Mononuclear cell (primary cell): ENCODE measurements around the gene NLRP3. TPM values are rescaled to one million over a fixed set of nuclear protein-coding genes. Genes with fewer than 3 reads are reported as not detected.

Experiments
- H3K27me3 ChIP-seq: 2 replicates; pipeline ENCODE4 v1.6.0; 2011; ENCODE audit warnings: low read length, control low read depth; ENCODE audit not compliant: insufficient read depth
- H3K4me1 ChIP-seq: 2 replicates; pipeline ENCODE4 v1.5.1; 2011; ENCODE audit warnings: mild to moderate bottlenecking, low read length, control low read depth; ENCODE audit not compliant: insufficient read depth
- H3K4me3 ChIP-seq: 2 replicates; pipeline ENCODE4 v1.5.1; 2011; ENCODE audit warnings: mild to moderate bottlenecking, low read length, moderate library complexity
- H3K9me3 ChIP-seq: 2 replicates; pipeline ENCODE4 v1.5.1; 2011; ENCODE audit warnings: low read depth, mild to moderate bottlenecking, control low read depth, low read length
- total RNA-seq: library from RNA; depleted of rRNA; stranded (reverse); fragments of >200 nt; gene quantifications from one replicate; pipeline ENCODE4 v1.2.3, GENCODE V29; 2012

NLRP3 gene
- total RNA-seq, 1 donor = 648 TPM

DNA sequence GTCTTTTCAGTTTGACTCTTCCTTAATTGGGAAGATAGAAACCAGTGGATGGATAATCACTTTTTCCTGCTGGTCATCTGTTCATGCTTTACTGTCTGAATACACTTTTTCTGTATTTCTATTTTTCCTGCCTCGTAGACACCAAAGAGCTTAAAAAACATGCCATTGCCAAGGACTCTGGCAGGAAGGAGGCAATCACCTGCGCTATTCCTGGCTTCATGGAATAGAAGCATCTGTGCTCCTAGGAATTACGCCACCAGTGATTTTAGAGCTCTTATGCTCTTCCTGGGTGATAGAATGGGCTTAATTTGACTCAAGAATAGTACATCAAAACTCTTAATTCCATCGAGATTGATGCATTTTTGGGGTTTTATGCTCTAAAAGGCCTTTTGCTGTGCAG is 26.2 kb downstream of the NLRP3 start:
- Histone ChIP-seq H3K4me3 (no peak overlapping the region), H3K4me1 (peaks cover 74% of the 10 kb centered on the region), H3K27me3 (no peaks in the 10 kb centered on the region), H3K9me3 (no peaks in the 10 kb centered on the region)

DNA sequence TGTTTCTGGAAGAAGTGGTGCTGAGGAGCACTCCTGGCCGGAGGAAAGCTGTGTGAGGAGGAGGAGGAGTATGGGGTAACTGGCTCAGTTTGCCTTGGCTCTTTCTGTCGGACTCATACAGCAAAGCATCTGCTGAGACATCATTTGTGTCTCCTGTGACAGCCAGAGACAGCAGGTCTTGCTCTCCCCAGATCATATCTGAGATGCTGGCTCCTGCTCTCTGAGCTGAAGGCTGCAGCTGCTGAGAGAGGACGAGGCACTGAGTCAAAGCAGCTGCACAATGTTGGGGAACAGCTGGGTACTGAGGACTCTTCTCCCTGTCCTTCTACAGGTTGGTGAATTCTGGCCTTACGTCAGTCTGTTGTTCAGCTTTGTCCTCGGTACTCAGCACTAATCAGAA is 27.7 kb downstream of the NLRP3 start:
- Histone ChIP-seq H3K27me3 (no peaks in the 10 kb centered on the region), H3K4me3 (no peak overlapping the region), H3K9me3 (no peaks in the 10 kb centered on the region), H3K4me1 (peaks cover 60% of the 10 kb centered on the region)

DNA sequence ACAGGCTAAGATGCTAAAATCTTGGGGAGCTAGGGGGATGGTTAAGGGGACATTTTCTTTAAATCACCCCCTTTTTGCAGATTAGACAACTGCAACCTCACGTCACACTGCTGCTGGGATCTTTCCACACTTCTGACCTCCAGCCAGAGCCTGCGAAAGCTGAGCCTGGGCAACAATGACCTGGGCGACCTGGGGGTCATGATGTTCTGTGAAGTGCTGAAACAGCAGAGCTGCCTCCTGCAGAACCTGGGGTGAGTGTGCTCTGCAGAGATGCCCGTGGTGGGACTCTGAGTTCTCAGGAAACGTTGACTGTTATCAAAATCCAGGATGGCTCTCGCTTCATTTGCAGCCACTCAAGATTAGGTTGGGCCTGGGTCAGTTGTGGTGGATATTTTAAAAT is 28.6 kb downstream of the NLRP3 start:
- no peaks in the 10 kb centered on the region for H3K9me3 ChIP-seq
- H3K4me1 ChIP-seq = peaks cover 51% of the 10 kb centered on the region
- H3K27me3 ChIP-seq = no peaks in the 10 kb centered on the region
- no peak overlapping the region for H3K4me3 ChIP-seq

DNA sequence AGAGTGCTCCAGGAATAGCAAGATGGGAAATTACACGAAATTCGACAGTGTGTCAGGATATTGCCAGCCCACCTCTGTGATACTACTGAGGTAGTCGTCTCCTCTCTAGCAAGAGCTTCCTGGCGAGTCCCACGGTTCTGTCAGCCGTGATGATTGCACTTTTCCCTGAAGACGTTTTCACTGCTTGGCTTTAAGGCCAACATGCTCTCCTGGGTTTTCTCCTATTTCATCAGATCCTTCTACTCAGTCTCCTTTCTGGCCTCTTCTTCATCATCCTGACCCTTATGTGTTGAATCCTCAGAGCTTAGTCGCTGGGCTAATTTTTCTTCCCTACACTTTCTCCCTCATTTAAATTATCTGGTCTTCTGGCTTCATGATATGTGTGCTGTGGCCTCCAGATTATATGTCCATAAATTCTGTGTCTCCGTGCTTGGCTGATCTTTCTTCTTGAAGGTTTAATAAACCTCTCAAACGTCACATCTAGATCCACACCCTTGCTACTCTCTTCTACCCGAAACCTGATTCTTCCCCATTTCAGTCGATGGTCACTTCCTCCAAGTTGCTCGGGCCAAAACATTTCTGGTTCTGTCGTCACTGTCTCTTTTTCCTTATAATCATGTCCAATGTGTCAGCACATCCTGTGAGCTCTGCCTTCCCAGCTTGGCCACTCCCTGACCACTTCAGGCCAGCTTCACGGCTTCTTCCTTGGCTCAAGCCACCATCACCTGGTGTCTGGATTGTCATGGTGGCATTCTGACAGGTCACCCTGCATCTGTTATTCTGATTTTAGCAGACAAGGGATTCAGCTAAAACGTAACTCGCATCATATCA is 29.8 kb downstream of the NLRP3 start:
- peaks cover 41% of the 10 kb centered on the region for H3K4me1 ChIP-seq
- no peak overlapping the region for H3K4me3 ChIP-seq
- H3K27me3 ChIP-seq = no peaks in the 10 kb centered on the region

DNA sequence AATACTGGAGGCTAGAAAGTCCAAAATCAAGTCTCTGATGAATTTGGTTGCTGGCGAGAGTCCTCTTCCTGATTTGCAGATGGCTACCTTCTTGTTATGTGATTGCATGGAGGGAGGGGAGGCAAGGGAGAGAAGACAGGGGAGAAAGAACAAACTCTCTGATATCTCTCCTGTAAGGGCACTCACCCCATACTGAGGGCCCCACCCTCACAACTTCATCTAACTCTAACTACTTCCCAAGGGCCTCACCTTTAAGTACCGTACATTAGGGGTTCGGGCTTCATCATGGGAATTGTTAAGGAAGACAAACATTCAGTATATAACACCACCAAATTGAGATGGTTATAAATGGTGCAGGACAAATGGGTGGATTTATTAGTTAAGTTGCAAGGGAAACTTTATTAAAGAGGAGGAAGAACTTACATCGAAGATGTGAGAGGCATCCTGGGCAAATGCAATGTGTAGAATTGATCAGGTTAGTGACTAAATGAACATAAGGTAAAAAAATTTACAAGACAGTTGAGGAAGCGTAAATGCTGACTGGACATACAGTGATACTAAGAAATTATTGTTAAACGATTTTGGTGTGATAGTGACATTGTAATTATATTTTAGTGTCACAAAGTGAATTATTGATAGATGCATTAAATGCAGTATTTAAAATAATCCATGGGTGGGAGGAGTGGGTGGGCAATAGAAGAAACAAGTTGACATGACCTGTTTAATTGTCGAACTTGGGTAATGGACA is 31.4 kb downstream of the NLRP3 start:
- Histone ChIP-seq H3K27me3 (no peaks in the 10 kb centered on the region), H3K9me3 (no peaks in the 10 kb centered on the region), H3K4me1 (peaks cover 26% of the 10 kb centered on the region), H3K4me3 (no peak overlapping the region)

More for the DNA sequence above, 29.8 kb downstream of the NLRP3 start:
- H3K9me3 ChIP-seq = no peaks in the 10 kb centered on the region

DNA sequence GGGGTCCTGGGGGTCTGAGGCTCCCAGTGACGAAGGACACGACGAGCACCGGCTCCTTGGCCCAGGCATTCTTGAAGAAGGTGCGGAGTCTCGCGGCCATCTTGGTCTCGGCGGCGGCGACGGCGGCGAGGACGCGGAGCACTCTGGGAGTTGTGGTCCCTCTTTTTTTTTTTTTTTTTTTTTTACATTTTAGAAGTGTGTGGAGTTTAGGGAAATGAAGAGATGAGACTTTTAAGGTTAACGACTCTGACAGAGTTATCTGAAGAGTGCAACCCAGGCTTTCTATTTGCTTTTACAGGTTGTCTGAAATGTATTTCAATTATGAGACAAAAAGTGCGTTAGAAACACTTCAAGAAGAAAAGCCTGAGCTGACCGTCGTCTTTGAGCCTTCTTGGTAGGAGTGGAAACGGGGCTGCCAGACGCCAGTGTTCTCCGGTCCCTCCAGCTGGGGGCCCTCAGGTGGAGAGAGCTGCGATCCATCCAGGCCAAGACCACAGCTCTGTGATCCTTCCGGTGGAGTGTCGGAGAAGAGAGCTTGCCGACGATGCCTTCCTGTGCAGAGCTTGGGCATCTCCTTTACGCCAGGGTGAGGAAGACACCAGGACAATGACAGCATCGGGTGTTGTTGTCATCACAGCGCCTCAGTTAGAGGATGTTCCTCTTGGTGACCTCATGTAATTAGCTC is 32.3 kb downstream of the NLRP3 start:
- Histone ChIP-seq H3K9me3 (no peaks in the 10 kb centered on the region), H3K4me3 (no peak overlapping the region), H3K27me3 (no peaks in the 10 kb centered on the region), H3K4me1 (peaks cover 33% of the 10 kb centered on the region)

DNA sequence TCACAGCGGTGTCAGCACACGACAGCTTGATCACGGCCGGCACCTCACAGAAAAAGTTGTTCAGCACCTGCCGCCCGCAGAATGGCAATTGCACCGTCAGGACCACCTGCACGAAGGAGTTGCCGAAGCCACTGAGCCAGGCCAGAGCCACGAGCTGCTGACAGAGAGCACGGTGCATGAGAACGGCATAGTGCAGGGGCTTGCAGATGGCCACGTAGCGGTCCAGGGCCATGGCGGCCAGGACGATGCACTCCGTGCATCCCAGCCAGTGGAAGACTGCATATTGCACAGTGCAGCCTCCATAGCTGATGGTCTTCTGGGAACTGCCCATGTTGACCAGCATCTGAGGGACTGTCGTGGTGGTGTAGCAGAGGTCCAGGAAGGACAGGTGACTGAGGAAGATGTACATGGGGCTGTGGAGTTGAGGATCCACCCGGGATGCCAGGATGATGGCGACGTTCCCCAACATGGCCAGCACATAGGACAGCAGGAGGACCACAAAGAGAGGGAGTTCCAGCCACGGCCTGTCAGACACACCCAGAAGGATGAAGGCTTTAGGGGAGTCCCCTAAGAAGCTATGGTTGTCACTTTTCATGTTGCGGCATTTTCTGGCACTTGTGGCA is 35.5 kb downstream of the NLRP3 start:
- Histone ChIP-seq H3K27me3 (no peaks in the 10 kb centered on the region), H3K4me1 (peaks cover 35% of the 10 kb centered on the region), H3K9me3 (no peaks in the 10 kb centered on the region)

DNA sequence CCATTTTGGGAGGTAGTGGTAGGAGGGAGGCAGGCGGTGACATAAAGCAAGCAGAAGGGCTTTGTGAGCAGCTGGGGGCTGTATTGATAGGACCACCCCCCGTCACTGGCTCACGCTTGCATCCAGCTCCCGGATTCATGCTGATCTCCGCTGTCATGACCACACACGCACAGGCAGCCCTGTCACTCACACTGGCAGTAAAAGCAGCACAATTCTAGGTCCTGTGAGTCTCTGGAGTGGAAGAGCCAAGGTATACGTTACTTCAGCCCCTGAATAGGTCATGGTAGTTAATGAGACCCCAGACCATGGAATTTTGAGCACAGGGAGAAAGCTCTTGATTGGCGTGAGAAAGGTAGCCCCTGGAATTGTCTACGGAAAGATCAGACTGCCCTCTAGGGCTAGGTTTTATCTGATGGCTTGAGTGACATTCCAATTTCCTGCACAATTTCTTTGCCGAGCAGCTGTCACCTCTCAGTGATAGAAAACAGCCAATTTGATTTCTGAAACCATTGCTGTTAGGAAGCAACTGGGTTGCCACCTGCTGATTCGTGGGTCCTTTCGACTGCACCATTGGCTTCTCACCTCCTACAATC is 36.6 kb downstream of the NLRP3 start:
- Histone ChIP-seq H3K9me3 (no peaks in the 10 kb centered on the region), H3K4me1 (peaks cover 40% of the 10 kb centered on the region), H3K27me3 (no peaks in the 10 kb centered on the region), H3K4me3 (no peak overlapping the region)

More for the DNA sequence above, 35.5 kb downstream of the NLRP3 start:
- no peak overlapping the region for H3K4me3 ChIP-seq

DNA sequence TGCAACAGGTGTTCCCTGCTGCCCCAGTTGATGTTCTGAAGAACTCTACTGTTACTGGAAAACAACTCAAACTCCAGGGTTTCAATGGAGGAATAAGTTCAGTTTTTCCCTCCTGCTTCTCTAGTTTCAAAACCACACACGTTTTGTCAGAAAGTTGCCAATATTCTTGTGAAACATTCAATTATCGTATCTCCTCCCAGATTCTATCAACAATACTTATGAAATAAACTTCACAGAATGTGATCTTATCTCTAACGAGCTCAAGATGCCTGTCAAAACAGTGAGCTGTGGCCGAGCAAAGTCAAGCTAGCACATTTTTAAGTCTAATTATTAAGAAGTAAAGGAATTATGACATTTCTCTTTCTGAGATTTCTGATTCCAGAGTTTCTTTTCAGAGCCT is 37.3 kb downstream of the NLRP3 start:
- H3K4me1 ChIP-seq = peaks cover 41% of the 10 kb centered on the region

DNA sequence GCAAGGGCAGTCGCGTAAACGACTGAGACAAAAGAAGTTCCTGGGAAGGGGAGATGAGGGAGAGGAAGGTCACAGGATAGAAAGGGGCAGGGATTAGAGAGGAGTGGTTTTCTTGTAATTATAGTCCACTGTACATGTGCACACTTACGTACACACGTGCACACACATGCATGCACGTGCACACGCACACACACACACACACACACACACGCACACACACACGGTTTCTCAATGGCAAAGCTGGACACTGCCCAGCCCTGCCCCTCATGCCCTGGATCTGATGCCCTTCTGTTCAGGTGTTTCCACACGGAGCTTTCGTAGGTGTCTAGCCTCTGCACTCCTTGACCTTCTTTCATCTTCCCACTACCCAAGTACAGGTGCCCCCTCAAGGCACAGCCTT is 38.0 kb downstream of the NLRP3 start:
- Histone ChIP-seq H3K27me3 (no peaks in the 10 kb centered on the region), H3K9me3 (no peaks in the 10 kb centered on the region), H3K4me3 (no peak overlapping the region), H3K4me1 (peaks cover 41% of the 10 kb centered on the region)

More for the DNA sequence above, 37.3 kb downstream of the NLRP3 start:
- Histone ChIP-seq H3K4me3 (no peak overlapping the region), H3K9me3 (no peaks in the 10 kb centered on the region), H3K27me3 (no peaks in the 10 kb centered on the region)

DNA sequence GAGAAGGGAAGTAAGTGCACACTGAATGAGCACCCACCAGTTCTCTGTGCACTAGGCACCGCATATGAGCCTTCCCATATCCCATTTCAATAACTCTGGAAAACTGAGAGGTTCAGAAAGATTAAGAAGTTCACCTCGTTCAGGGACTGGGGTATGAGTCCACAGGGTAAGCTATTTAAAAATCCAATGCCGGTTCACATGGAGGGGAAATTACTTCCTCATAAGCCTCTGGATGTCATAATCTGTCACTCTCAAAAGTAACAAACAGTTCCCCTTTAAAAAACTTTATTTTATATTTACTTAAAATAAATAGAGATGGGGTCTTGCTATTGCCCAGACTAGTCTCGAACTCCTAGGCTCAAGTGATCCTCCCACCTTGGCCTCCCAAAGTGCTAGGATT is 40.0 kb downstream of the NLRP3 start:
- no peak overlapping the region for H3K4me3 ChIP-seq
- peaks cover 41% of the 10 kb centered on the region for H3K4me1 ChIP-seq
- no peaks in the 10 kb centered on the region for H3K27me3 ChIP-seq
- H3K9me3 ChIP-seq = no peaks in the 10 kb centered on the region

DNA sequence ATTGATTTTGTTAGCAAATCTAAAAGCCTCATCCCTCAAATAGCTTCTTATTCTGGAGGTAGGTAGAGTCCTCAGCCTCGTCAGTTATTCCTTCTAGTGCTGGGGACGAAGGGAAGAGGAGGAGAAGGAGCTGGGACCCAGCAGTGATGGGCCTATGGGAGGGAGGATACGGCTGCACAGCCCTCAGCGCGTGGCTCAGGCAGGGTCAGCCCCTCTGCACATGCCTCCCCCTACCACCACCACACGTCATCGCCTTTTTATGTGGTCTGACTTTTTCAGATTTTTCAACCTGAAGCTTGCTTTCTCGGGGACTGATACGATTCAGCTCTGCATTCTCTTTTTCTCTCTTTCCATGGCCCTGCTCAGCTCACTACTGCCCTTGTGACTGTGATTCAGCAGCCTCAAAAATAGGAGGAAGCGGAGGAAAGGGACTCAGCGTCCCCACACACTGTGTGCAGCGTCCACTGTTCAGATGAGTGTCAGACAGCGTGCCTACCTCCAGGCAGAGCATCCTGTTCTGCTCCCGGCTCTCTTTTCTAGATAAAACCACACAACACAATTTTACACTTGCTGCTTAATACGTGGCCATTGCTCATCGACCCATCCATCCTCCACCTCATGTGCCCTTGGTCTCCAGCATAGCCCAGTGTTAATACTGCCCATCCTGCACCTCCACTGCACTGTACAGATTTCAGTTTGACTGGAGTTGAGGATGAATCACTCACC is 41.1 kb downstream of the NLRP3 start:
- Histone ChIP-seq H3K27me3 (no peaks in the 10 kb centered on the region), H3K9me3 (no peaks in the 10 kb centered on the region), H3K4me3 (no peak overlapping the region), H3K4me1 (peaks cover 41% of the 10 kb centered on the region)

DNA sequence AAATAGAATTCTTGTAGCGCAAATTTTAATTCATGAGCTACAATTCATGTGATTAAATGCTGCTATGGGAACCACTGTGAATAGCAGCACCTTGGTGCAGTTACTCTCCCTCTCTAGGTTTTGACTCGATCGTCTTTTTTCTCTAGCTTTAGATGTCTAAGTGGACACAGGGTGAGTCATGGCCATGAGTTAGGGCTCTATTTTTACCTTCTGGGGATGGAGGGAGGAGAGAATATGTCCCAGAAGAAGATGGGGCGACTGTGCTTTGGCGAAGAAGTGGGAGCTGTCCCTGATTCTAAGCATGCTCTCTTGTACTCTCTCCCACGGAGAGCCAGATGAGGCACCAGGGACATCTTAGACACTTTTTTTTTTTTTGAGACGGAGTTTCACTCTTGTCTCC is 43.5 kb downstream of the NLRP3 start:
- Histone ChIP-seq H3K9me3 (no peaks in the 10 kb centered on the region), H3K4me1 (peaks cover 25% of the 10 kb centered on the region), H3K27me3 (no peaks in the 10 kb centered on the region), H3K4me3 (no peak overlapping the region)

DNA sequence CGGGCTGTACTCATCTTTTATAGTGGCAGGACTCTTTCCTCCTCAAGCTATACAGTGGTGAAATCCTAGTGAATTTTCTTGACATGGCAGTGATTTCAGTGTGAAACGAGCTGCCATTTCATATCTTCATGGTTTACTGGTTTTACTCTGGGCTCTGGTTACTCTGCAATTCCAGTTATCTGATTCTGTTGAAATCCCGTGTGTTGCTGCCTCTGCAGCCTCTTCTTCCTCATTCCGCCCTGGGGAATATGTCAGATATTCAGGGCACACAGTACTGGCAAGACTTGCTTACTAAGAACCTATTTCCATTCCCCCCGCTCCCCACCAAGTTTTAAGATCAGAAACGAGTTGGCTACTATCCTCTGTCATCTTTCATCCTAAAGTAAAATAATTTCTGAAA is 49.8 kb downstream of the NLRP3 start:
- Histone ChIP-seq H3K27me3 (no peaks in the 10 kb centered on the region), H3K9me3 (no peaks in the 10 kb centered on the region), H3K4me1 (peaks cover 5% of the 10 kb centered on the region), H3K4me3 (no peak overlapping the region)
